Right forelimb (tissue), 1 donor: Measurements from ENCODE around the gene DEXI.
"Not testable (repeated sequence)": the region's sequence is repeated elsewhere in the genome, so short reads cannot be mapped to it uniquely, and the experiment has no call there.

Source experiments
- DNase-seq: peaks from one replicate; pipeline ENCODE4 v3.0.0-alpha.2; 2018

The DEXI gene

DNA sequence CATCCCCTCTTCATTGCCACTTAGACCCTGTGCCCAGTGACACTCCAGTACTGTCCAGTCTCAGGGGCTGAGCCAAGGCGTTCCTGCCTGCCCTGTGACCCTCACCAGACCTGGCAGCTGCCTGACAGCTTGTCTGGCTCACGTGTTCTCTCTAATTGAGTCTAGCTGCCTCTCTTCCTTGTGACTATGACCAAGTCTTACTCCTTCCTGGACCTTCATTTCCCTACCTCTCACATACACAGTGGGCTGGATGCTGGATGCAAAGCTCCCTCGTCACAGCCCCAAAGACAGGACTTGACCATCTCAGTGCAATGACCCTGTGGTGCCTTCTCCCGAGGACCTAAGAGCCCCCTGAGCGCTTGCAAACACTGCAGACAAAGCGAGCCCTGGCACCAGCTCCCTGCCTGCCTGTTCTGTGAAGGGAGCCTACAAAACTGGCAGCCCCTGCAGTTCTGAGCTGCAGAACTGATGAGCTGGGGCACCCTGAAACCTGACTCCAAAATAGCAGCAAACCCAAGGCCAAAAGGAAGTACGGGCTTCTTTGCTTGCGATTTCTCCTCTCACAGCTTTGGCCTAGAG, 1.7 kb downstream of the DEXI start:
- DNase-seq = no peak

- no peak for DNase-seq
Measured at GRCh38 chr16:10939649-10940234, 2.5 kb downstream of the DEXI start.

GRCh38 chr16:10938796-10939648, 3.2 kb downstream of the DEXI start:
- DNase-seq = no peak

GRCh38 chr16:10938321-10938720, 3.9 kb downstream of the DEXI start:
- DNase-seq = no peak

DNA sequence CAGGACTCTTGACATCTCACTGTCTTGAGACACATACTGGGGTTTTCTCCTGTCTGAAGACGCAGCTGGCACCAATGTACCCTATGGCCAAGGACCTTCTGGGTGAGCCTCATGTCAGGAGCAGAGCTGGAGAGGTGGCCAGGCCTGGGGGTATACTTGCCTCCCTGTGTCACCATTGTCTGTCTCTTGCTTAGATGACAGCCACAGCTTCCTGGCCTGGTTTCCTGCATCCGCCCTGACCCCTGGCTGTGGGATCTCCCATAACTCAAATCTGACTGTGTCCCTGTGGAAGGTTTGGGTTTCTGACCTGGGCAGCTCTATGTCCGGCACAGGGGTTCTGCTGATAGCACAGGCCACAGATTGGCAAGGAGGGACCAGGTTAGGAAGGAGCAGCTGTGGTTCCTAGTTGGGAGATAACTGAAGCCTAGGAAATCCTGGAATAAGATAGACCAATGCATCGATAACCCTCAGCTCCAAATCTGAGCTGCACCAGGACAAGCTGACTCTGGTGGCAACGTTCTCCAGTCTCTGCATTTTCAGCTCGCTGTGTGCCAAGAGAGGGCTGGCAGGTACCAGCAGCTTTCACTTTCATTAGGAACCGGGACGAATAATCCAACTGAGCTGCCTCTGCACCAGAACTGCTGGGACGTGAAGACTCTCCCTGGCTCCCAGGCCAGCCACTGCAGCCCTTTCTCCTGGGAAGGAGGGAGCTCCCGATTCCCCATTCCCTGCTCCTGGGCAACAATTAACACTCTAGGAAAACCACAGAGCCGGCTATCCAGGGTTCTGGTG, 5.0 kb downstream of the DEXI start:
- no peak for DNase-seq

- DNase-seq = no peak
Measured at GRCh38 chr16:10936272-10936984, 5.8 kb downstream of the DEXI start.

DNA sequence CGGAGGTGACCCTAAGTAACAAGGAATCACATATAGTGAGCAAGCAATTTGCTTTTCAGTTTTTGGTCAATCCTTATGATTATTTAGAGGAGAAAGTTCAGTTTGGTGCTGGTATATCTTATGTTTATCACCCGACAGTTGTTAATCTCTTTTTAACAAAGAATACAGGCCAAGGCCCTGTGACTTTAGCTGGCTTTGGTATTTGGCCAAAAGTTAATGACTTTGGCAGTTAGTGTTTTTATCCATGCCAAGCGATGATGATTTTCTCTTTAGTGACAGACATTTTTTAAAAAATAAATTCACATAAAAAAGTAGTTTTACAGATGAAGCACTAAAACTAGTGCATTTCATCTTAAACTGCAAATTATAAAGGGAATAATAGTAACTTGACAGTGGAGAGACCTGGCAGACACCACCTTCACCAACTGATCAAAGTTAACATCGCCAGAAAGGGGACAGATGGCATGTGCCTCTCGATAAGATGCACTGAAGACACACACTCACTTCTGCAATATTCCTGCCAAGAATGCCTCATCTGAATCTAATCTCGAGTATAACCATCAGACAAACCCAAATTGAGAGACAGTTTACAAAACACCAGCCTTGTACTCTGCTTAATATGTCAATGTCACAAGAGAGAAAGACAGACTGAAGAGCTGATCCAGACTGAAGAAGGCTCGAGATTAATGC, 6.9 kb downstream of the DEXI start:
- no peak for DNase-seq

- DNase-seq = no peak
Measured at GRCh38 chr16:10934325-10935107, 7.8 kb downstream of the DEXI start.

DNA sequence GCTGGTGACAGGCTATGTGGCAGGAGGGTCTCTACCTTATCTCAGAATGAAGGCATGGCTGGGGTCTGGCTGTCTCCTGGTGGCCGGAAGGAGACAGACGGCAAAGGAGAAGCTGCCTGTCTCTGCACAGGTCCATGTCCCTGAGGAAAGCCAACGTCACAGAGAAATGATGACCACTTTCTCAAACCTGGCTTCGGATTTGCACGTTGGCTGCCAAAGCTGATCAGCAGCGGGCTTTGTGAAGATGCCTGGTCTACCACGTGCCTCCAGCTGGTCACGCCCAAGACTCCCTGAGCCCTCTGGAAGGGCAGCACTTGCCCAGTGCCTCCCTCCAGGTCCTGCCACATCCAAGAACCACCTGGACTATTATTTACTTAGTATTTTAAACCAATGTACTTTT, 8.4 kb downstream of the DEXI start:
- no peak for DNase-seq

DNA sequence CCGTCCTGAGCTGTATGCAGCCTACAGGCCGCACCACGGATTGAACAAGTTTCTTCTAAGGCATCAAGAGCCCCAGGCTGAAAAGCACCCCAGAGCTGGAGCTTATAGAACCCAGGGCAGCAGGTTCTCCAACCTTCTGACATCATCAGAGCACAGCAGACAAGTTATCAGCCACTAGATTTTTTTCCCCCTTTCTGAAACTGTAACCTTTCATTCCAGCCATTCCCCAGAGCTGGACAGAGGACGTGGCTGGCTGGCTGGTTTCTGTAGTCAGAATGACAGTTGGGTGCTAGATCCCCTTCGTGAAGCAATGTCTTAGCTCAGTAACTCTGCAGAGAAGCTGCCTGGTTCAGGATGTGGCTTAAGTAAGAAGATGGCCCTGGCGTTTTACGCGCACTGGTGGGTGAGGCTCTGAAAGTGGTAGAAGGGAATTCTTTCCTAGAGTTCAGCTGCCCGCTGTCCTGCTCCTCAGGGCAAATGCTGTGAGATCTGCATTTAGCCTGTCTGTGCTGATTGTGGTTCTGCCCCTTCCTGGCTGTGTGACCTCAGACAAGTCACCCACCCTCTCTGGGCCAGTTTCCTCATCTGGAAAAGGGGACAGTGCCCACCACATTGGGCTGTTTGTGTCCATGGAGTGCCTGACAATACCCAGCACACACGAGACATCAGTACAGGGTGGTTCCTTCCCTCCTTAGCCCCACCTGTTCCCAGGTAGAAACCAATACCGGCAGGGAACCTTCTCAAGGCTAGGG, 9.1 kb downstream of the DEXI start:
- DNase-seq = no peak

- DNase-seq = no peak
Measured at GRCh38 chr16:10931977-10932632, 10.2 kb downstream of the DEXI start.

- DNase-seq = no peak
Measured at GRCh38 chr16:10931134-10931533, 11.1 kb downstream of the DEXI start.

- no peak for DNase-seq
Measured at GRCh38 chr16:10930755-10931093, 11.5 kb downstream of the DEXI start.

DNA sequence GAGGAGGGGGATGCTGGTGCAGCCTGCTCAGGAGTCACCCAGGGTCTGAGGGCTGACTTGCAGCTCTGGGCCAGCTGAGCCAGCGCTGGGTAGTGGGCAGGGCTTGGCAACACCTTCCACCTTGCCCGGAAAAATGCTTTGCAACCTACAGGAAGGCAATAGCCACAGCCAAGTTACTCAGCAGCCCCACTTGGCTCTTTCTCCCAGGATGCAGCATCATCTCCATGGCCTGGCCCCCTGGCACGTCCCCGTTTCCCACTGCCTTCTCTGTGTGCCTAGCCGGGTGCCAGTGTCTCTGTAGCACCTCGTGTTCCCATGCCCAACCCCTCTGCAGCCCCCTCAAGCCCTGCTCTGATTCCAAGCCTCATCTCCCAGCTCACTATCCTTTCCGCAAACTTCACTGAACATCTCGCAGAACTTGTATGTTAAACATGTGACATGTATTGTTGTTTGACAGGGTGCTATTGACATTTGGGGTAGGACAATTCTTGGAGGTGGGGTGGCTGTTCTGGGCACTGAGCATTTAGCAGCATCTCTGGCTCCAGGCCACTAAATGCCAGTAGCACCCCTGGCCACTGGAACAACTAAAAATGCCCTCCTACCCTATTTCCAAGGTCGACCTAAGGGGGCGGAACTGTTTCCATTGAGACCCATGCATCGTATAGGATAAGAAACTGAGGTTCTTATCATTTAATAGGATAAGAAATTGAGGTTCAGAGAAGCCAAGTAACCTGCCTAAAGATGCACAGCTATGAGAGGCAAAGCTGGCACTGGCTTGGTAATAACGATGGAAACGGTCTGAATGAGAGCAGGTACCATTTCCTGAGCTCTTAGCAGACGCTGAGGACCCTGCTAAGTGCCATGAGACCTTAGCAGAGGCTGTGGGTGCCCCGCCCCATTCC, 12.2 kb downstream of the DEXI start:
- no peak for DNase-seq

GRCh38 chr16:10929097-10929496, 13.2 kb downstream of the DEXI start:
- not testable (repeated sequence) for DNase-seq

GRCh38 chr16:10927497-10928112, 14.7 kb downstream of the DEXI start:
- DNase-seq = no peak

DNA sequence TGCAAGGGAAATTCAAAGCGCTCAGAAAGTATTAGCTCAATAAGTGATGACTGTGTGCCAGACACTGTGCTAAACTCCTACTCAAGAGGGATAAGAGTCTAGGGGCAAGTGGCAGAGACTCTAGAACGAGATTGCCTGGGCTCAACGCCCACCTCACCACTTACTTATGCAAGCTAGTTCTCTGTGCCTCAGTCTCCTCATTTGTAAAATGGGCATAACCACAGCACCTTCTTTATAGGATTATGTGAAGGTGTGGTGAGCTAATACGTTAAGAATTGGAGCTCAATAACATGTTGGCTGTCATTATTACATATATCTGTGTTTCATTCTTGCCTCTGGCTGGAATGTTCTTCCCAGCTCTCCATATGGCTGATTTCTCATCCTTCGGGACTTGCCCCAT, 15.4 kb downstream of the DEXI start:
- DNase-seq = no peak

DNA sequence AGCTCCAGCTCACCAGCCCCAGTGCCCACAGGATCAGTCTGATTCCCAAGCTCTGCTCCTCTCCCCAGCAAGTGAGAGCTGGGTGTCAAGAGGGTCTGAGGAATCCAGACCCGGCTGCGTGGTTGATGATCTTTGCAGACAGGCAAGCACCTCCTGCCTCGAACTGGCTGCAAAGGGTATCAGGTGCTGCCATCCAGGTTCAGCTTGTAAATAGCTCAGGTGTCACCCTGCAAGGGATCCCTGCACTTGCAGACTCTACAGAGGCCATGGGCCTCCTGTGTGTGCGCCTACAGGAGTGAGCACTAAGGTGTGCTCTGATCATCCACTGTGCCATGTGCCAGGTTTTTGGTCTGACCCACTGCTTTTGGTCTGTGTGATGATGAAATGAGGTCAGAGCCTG, 16.2 kb downstream of the DEXI start:
- no peak for DNase-seq

DNA sequence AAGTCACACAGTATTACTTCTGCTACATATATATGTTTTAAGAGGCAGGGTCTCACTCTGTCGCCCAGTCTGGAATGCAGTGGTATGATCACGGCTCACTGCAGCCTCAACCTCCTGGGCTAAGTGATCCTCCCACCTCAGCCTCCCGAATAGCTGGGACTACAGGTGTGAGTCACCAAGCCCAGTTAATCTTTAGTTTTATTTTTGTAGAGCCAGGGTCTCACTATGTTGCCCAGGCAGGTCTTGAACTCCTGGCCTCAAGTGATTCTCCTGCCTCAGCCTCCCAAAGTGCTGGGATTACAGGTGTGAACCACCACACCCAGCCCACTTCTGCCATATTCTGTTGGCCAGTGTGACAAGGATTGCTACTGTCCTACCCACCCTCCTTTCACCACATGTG, 17.0 kb downstream of the DEXI start:
- not testable (repeated sequence) for DNase-seq
